HepG2 (cell line): Measurements from ENCODE around the gene ANKMY2. TPM values are rescaled to one million over a fixed set of nuclear protein-coding genes. Genes with fewer than 3 reads are reported as not detected.

Source experiments
- ATAC-seq: fragments of 200-7000 bp; cut with Tn5 transposase; 3 replicates; pipeline ENCODE4 v1.9.1; 2020; ENCODE audit warnings: mild to moderate bottlenecking, moderate library complexity
- BruUV-seq: library from RNA; stranded (reverse); fragments of 400-500 nt; replicated peaks from 2 replicates; lab custom pipeline; 2021; lab: Mats Ljungman, UMichigan
- CTCF ChIA-PET: fragments of 300-600 bp; formaldehyde crosslinking; extraction: SDS; loops from one replicate; lab custom pipeline; 2021; ENCODE audit warnings: low total read pairs, inconsistent platforms, low intra/inter-chr PET ratio; lab: Yijun Ruan, JAX
- POLR2A ChIA-PET: fragments of 350-600 bp; sonication (Branson Sonifier 250); formaldehyde crosslinking; loops from one replicate; lab custom pipeline; 2020; ENCODE audit warnings: antibody characterized with exemption, inconsistent platforms; lab: Yijun Ruan, JAX
- DNase-seq: peaks from one replicate; pipeline ENCODE4 v3.0.0-alpha.2; 2015; ENCODE audit warnings: low spot score
- FAIRE-seq: peaks from 3 replicates; lab custom pipeline; 2011; peaks lifted over from hg19 to GRCh38; lab: Jason Lieb, UNC
- H2AFZ ChIP-seq: one replicate; pipeline ENCODE4 v1.6.1; 2011; ENCODE audit warnings: low read length, inconsistent platforms
- H3K27ac ChIP-seq: fragments of 300-600 bp; 3 replicates; pipeline ENCODE4 v1.8.0; 2011; ENCODE audit warnings: mixed run types, mild to moderate bottlenecking, mixed read lengths, low read length, inconsistent platforms; ENCODE audit not compliant: insufficient read depth; ENCODE audit errors: extremely low read length
- H3K27me3 ChIP-seq, 2 experiments: fragments of 200-600 bp in 1 of 2; 2 replicates in 1 of 2; 3 replicates in 1 of 2; pipeline versions ENCODE4 v1.6.0 to v1.8.0; 2011; ENCODE audit warnings: low read length in 2 of 2, mild to moderate bottlenecking in 2 of 2, moderate library complexity in 2 of 2, inconsistent platforms in 1 of 2; ENCODE audit not compliant: insufficient read depth in 2 of 2, control insufficient read depth in 1 of 2
- H3K36me3 ChIP-seq, 2 experiments: fragments of 200-600 bp in 1 of 2; replicated peaks in 1 of 2; 2 replicates in 1 of 2; 3 replicates in 1 of 2; pipeline versions ENCODE4 v1.5.1 to v1.8.0; 2011; ENCODE audit warnings: low read length in 2 of 2, inconsistent platforms in 1 of 2; ENCODE audit not compliant: insufficient read depth in 2 of 2, control insufficient read depth in 1 of 2
- H3K4me1 ChIP-seq: 2 replicates; pipeline ENCODE4 v1.5.1; 2012; ENCODE audit warnings: low read length, inconsistent platforms; ENCODE audit not compliant: insufficient read depth
- H3K4me2 ChIP-seq: 2 replicates; pipeline ENCODE4 v1.6.0; 2011; ENCODE audit warnings: low read depth, low read length, inconsistent platforms
- H3K4me3 ChIP-seq, 3 experiments: fragments of 200-600 bp in 1 of 3; sonication (generic), shearing (Covaris generic) in 1 of 3; replicated peaks in 1 of 3; 2 replicates each; pipeline ENCODE4 v1.5.1; 2011 to 2016; ENCODE audit warnings: low read length in 3 of 3, inconsistent platforms in 2 of 3, low read depth in 2 of 3, mild to moderate bottlenecking in 2 of 3, control low read depth in 1 of 3, mixed read lengths in 1 of 3; ENCODE audit not compliant: insufficient read depth in 1 of 3
- H3K79me2 ChIP-seq: one replicate; pipeline ENCODE4 v1.6.1; 2011; ENCODE audit warnings: low read length, inconsistent platforms; ENCODE audit not compliant: insufficient read depth
- H3K9ac ChIP-seq: 2 replicates; pipeline ENCODE4 v1.6.0; 2011; ENCODE audit warnings: mild to moderate bottlenecking, low read depth, low read length, inconsistent platforms; ENCODE audit not compliant: insufficient read depth
- H3K9me3 ChIP-seq: 2 replicates; pipeline ENCODE4 v1.5.1; 2012; ENCODE audit warnings: mild to moderate bottlenecking, low read length
- H4K20me1 ChIP-seq: 2 replicates; pipeline ENCODE4 v1.6.0; 2011; ENCODE audit warnings: inconsistent platforms, mild to moderate bottlenecking, low read length, moderate library complexity; ENCODE audit not compliant: insufficient read depth
- CHCHD3 ChIP-seq: sonication (generic); formaldehyde crosslinking; IDR thresholded peaks from 2 replicates; pipeline ENCODE4 v1.8.0; 2022; ENCODE audit warnings: mild to moderate bottlenecking, missing genetic modification reagents, moderate library complexity
- ERF ChIP-seq: IDR thresholded peaks from 2 replicates; pipeline ENCODE4 v1.6.1; 2018; ENCODE audit warnings: missing biosample characterization, missing genetic modification reagents
- FOXC1 ChIP-seq: sonication (generic); formaldehyde crosslinking; IDR thresholded peaks from 2 replicates; pipeline ENCODE4 v1.8.0; 2022; ENCODE audit warnings: mild to moderate bottlenecking, missing genetic modification reagents, borderline replicate concordance
- GATAD2A ChIP-seq: IDR thresholded peaks from 2 replicates; pipeline ENCODE4 v1.6.1; 2016
- HMG20A ChIP-seq: IDR thresholded peaks from 2 replicates; pipeline ENCODE4 v1.6.1; 2016; ENCODE audit warnings: borderline replicate concordance
- HNRNPUL1 ChIP-seq: fragments of 200-400 bp; formaldehyde crosslinking; IDR thresholded peaks from 2 replicates; pipeline ENCODE4 v1.6.1; 2017; ENCODE audit warnings: low read depth, mild to moderate bottlenecking, low read length, moderate library complexity
- KAT7 ChIP-seq: IDR thresholded peaks from 2 replicates; pipeline ENCODE4 v1.6.1; 2018; ENCODE audit warnings: borderline replicate concordance, missing compliant biosample characterization
- MAFK ChIP-seq, 2 experiments: IDR thresholded peaks in 1 of 2; conservative IDR thresholded peaks in 1 of 2; 2 replicates each; pipeline ENCODE4 v1.6.1; 2011; ENCODE audit warnings: improper control_type of control experiment in 2 of 2, low read length in 2 of 2
- STAG1 ChIP-seq: sonication (generic); formaldehyde crosslinking; IDR thresholded peaks from 2 replicates; pipeline ENCODE4 v1.4.0; 2020; ENCODE audit warnings: missing genetic modification reagents
- YEATS4 ChIP-seq: sonication (generic); formaldehyde crosslinking; IDR thresholded peaks from 2 replicates; pipeline ENCODE4 v1.4.0; 2020; ENCODE audit warnings: missing genetic modification reagents, borderline replicate concordance
- ZBTB21 ChIP-seq: sonication (generic); formaldehyde crosslinking; IDR thresholded peaks from 2 replicates; pipeline ENCODE4 v1.4.0; 2020; ENCODE audit warnings: missing genetic modification reagents
- ZNF142 ChIP-seq: sonication (generic); formaldehyde crosslinking; IDR thresholded peaks from 2 replicates; pipeline ENCODE4 v1.4.0; 2020; ENCODE audit warnings: missing genetic modification reagents
- ZNF17 ChIP-seq: sonication (generic); formaldehyde crosslinking; IDR thresholded peaks from 2 replicates; pipeline ENCODE4 v1.5.0; 2020; ENCODE audit warnings: mild to moderate bottlenecking, missing genetic modification reagents
- ZNF510 ChIP-seq: sonication (generic); formaldehyde crosslinking; IDR thresholded peaks from 2 replicates; pipeline ENCODE4 v1.4.0; 2020; ENCODE audit warnings: low read depth, mild to moderate bottlenecking, missing genetic modification reagents
- ZNF546 ChIP-seq: sonication (generic); formaldehyde crosslinking; conservative IDR thresholded peaks from 2 replicates; pipeline ENCODE4 v1.8.1; 2023; ENCODE audit warnings: mild to moderate bottlenecking, missing genetic modification reagents
- ZNF614 ChIP-seq: IDR thresholded peaks from 2 replicates; pipeline ENCODE4 v1.6.1; 2018; ENCODE audit warnings: missing biosample characterization, missing genetic modification reagents, inconsistent platforms, borderline replicate concordance
- ZNF670 ChIP-seq: sonication (generic); formaldehyde crosslinking; IDR thresholded peaks from 2 replicates; pipeline ENCODE4 v1.8.0; 2022; ENCODE audit warnings: mild to moderate bottlenecking, missing genetic modification reagents, borderline replicate concordance
- WGBS: methylation state at CpG from one replicate; pipeline ENCODE4 v1.1.6; 2017; ENCODE audit warnings: low lambda C conversion rate; 5-methylcytosine and 5-hydroxymethylcytosine counted together
- in situ Hi-C: cut with HindIII; loops from 2 replicates; pipeline ENCODE4 v1.10.0; 2017; ENCODE audit warnings: low pct_unique_long_range_greater_than_20kb; ENCODE audit not compliant: extremely low pct_ligation_motif_present
- intact Hi-C: fragments of 100-400 bp; cut with micrococcal nuclease; formaldehyde crosslinking; loops from one replicate; pipeline ENCODE4 v1.10.0; 2022; ENCODE audit not compliant: unreplicated experiment
- polyA plus RNA-seq, 8 experiments: library from polyadenylated mRNA; depleted of rRNA in 3 of 8; stranded (reverse) in 7 of 8; unstranded in 1 of 8; fragments of >200 nt; fragmentation: Illumina TruSeq in 4 of 8; extraction: Trizol in 4 of 8; gene quantifications; 2 replicates each; pipeline versions ENCODE4 v1.2.1 to v1.2.3, GENCODE V29; 2011 to 2016; ENCODE audit warnings: low read depth in 4 of 8, missing spikeins in 1 of 8, mixed read lengths in 1 of 8; ENCODE audit not compliant: insufficient read depth in 1 of 8
- total RNA-seq, 5 experiments: library from RNA; depleted of rRNA; stranded (reverse); fragments of >200 nt; fragmentation: Illumina TruSeq; extraction: Trizol; gene quantifications; 2 replicates each; pipeline ENCODE4 v1.2.3, GENCODE V29; 2016; ENCODE audit warnings: low read depth in 1 of 5
- TF ChIP-seq, protein P1 (sequence below): sonication (generic); formaldehyde crosslinking; IDR thresholded peaks from 2 replicates; pipeline ENCODE4 v1.4.0; 2020; ENCODE audit warnings: missing genetic modification reagents

ANKMY2 gene
- total and polyA plus RNA-seq, 2 of the 13 experiments (the other 11 are each of a cell fraction or from before 2014, with no cell fraction given) = 12.2 to 21.6 TPM

DNA sequence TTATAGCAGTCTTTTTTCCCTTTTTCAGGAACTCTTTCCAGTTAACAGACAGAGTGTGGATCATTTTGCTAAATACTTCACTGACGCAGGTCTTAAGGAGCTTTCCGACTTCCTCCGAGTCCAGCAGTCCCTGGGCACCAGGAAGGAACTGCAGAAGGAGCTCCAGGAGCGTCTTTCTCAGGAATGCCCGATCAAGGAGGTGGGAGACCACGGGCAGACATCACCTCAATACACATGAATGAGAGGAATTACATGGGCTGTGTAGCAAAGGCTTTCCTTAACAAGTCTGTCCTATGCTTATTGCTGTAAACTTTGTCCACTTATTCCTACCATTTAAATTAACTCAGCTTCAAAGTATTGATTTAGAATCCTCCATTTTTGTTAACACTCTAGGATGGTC lies 49.3 kb upstream of the ANKMY2 start:
- Histone ChIP-seq H3K9ac (no peak overlapping the region), H3K27me3 (no peaks in the 10 kb centered on the region), H3K9me3 (no peaks in the 10 kb centered on the region), H3K36me3 (peaks cover 17 to 74% of the 10 kb centered on the region in 2 experiments), H3K79me2 (no peaks in the 10 kb centered on the region), H3K4me1 (no peaks in the 10 kb centered on the region), H3K27ac (no peak overlapping the region), H4K20me1 (no peaks in the 10 kb centered on the region), H2AFZ (no peak overlapping the region), H3K4me2 (no peak overlapping the region), H3K4me3 (no peak overlapping the region)
- no peak for DNase-seq
- ChIA-PET CTCF (interaction anchor here (1.5 kb wide), 1 partner anchor 223 kb away, joined by 7 read pairs; no protein-coding TSS in a partner anchor), POLR2A (no interaction called here)
- in situ Hi-C loops (no loop called here), intact Hi-C loops (loop anchor here (1.0 kb wide), 1 partner anchor 223 kb away; no protein-coding TSS in a partner anchor)
- WGBS = 92% methylated on average over 6 of the region's 6 CpGs
- ATAC-seq = no peak
- no TSS peak for BruUV-seq
- TF ChIP-seq GATAD2A (no peak), KAT7 (CRISPR knock-in tag) (no peak), CHCHD3 (CRISPR knock-in tag) (no peak), MAFK (conservative IDR thresholded peaks at IDR 0.05 in 1 of 2, IDR thresholded peaks at IDR 0.05 in 1 of 2; ENCODE audit: low read length in 2 of 2) (no peak), ZNF546 (CRISPR knock-in tag) (no peak), ZNF17 (CRISPR knock-in tag) (no peak), STAG1 (CRISPR knock-in tag) (no peak), HNRNPUL1 (no peak), FOXC1 (CRISPR knock-in tag) (no peak), ZNF614 (CRISPR knock-in tag) (no peak), ZBTB21 (CRISPR knock-in tag) (no peak), ZNF142 (no peak), HMG20A (CRISPR knock-in tag) (no peak), ZNF510 (CRISPR knock-in tag) (no peak), ZNF670 (CRISPR knock-in tag) (no peak), YEATS4 (CRISPR knock-in tag) (no peak), ERF (CRISPR knock-in tag) (no peak)
- TF ChIP-seq, protein P1, sequence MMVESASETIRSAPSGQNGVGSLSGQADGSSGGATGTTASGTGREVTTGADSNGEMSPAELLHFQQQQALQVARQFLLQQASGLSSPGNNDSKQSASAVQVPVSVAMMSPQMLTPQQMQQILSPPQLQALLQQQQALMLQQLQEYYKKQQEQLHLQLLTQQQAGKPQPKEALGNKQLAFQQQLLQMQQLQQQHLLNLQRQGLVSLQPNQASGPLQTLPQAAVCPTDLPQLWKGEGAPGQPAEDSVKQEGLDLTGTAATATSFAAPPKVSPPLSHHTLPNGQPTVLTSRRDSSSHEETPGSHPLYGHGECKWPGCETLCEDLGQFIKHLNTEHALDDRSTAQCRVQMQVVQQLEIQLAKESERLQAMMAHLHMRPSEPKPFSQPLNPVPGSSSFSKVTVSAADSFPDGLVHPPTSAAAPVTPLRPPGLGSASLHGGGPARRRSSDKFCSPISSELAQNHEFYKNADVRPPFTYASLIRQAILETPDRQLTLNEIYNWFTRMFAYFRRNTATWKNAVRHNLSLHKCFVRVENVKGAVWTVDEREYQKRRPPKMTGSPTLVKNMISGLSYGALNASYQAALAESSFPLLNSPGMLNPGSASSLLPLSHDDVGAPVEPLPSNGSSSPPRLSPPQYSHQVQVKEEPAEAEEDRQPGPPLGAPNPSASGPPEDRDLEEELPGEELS (CRISPR knock-in tag) = no peak
- no peak for FAIRE-seq
